NCI-H446 (cell line): ENCODE measurements around the gene KBTBD4.
"Not testable (repeated sequence)": the region's sequence is repeated elsewhere in the genome, so short reads cannot be mapped to it uniquely, and the experiment has no call there.

Experiments
- DNase-seq, 2 experiments: peaks; one replicate each; lab custom pipeline; 2025; lab: John Stamatoyannopoulos, UW

KBTBD4 gene

DNA sequence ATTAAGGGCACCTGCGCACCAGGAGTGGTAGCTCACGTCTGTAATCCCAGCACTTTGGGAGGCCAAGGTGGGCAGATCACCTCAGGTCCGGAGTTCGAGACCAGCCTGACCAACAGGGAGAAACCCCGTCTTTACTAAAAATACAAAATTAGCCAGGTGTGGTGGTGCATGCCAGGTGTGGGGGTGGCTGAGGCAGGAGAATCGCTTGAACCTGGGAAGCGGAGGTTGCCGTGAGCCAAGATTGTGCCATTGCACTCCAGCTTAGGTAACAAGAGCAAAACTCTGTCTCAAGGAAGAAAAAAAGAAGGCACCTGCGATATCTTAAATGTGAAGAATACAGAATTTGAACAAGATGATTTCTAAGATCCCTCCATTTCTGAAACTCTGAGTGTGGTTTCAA lies 52.7 kb downstream of the KBTBD4 start:
- not testable (repeated sequence) for DNase-seq

DNA sequence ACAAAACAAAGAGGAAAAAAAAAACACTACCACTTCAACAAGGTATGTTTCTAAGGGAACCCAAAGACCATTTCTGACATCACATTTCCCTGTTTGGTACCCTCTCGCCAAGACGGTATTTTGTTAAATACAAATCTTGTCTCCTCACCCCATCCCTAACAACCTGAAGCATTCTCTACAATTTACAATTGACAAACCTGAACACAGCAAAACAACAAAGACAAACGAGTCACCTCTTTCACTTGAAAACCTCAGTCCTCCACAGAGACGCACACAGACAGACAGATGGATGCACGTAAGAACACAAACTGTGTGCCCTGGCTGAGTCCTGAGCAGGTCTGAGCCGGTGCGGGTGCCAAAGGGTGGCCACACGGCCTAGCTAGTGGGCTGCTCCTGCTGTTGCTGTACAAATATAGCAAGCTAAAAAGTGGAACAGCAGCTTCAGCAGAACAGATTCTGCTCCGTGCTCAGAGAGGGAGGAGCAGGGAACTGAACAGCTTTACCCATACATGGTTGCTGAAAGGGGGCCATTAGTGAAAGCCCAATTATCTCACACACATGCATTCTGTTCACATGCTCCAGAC lies 54.4 kb downstream of the KBTBD4 start:
- DNase-seq = peak; percentile 26 to 80

DNA sequence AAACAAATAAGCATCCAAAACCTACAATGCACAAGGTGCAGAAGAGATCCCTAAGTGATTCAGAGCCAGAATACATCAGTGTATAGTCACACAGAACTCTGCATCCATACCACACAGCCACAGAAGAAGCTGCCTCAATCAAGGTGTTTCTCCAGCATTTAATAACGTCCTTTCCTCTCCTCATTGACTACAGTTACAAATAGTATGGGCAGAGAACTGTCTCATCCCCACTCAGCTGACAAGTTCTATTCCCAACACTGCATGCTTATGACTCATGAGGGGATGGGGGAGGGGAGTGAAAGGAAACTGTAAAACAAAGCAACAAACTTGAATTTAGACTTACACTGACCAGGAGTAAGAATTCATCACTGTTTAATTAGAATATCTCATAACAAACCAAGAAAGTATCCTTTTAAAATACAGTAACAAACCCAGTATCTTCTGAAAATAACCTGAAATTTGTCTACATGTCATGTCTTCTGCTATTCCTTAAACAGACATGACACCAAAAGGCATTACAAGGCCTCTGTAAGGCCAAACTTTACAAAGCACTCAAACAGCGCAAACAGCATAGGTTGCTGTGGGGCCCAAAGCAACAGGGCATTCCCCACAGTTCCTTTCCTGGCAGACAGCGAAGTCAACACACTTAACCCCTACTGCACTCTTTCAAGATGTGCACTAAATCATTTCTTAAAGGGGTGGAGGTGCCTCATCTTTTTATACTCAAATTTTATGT lies 55.1 kb downstream of the KBTBD4 start:
- peak in 1 of 2 experiments; percentile 36 for DNase-seq
